HepG2 (cell line): ENCODE measurements around the gene SRSF12. TPM values are rescaled to one million over a fixed set of nuclear protein-coding genes. Genes with fewer than 3 reads are reported as not detected.

Experiments used
- ATAC-seq: fragments of 200-7000 bp; cut with Tn5 transposase; 3 replicates; pipeline ENCODE4 v1.9.1; 2020; ENCODE audit warnings: mild to moderate bottlenecking, moderate library complexity
- BruUV-seq: library from RNA; stranded (reverse); fragments of 400-500 nt; replicated peaks from 2 replicates; lab custom pipeline; 2021; lab: Mats Ljungman, UMichigan
- CTCF ChIA-PET: fragments of 300-600 bp; formaldehyde crosslinking; extraction: SDS; loops from one replicate; lab custom pipeline; 2021; ENCODE audit warnings: low total read pairs, inconsistent platforms, low intra/inter-chr PET ratio; lab: Yijun Ruan, JAX
- POLR2A ChIA-PET: fragments of 350-600 bp; sonication (Branson Sonifier 250); formaldehyde crosslinking; loops from one replicate; lab custom pipeline; 2020; ENCODE audit warnings: antibody characterized with exemption, inconsistent platforms; lab: Yijun Ruan, JAX
- DNase-seq: peaks from one replicate; pipeline ENCODE4 v3.0.0-alpha.2; 2015; ENCODE audit warnings: low spot score
- FAIRE-seq: peaks from 3 replicates; lab custom pipeline; 2011; peaks lifted over from hg19 to GRCh38; lab: Jason Lieb, UNC
- H2AFZ ChIP-seq: one replicate; pipeline ENCODE4 v1.6.1; 2011; ENCODE audit warnings: low read length, inconsistent platforms
- H3K27ac ChIP-seq: fragments of 300-600 bp; 3 replicates; pipeline ENCODE4 v1.8.0; 2011; ENCODE audit warnings: mixed run types, mild to moderate bottlenecking, mixed read lengths, low read length, inconsistent platforms; ENCODE audit not compliant: insufficient read depth; ENCODE audit errors: extremely low read length
- H3K27me3 ChIP-seq, 2 experiments: fragments of 200-600 bp in 1 of 2; 2 replicates in 1 of 2; 3 replicates in 1 of 2; pipeline versions ENCODE4 v1.6.0 to v1.8.0; 2011; ENCODE audit warnings: low read length in 2 of 2, mild to moderate bottlenecking in 2 of 2, moderate library complexity in 2 of 2, inconsistent platforms in 1 of 2; ENCODE audit not compliant: insufficient read depth in 2 of 2, control insufficient read depth in 1 of 2
- H3K36me3 ChIP-seq, 2 experiments: fragments of 200-600 bp in 1 of 2; replicated peaks in 1 of 2; 2 replicates in 1 of 2; 3 replicates in 1 of 2; pipeline versions ENCODE4 v1.5.1 to v1.8.0; 2011; ENCODE audit warnings: low read length in 2 of 2, inconsistent platforms in 1 of 2; ENCODE audit not compliant: insufficient read depth in 2 of 2, control insufficient read depth in 1 of 2
- H3K4me1 ChIP-seq: 2 replicates; pipeline ENCODE4 v1.5.1; 2012; ENCODE audit warnings: low read length, inconsistent platforms; ENCODE audit not compliant: insufficient read depth
- H3K4me2 ChIP-seq: 2 replicates; pipeline ENCODE4 v1.6.0; 2011; ENCODE audit warnings: low read depth, low read length, inconsistent platforms
- H3K4me3 ChIP-seq, 3 experiments: fragments of 200-600 bp in 1 of 3; sonication (generic), shearing (Covaris generic) in 1 of 3; replicated peaks in 1 of 3; 2 replicates each; pipeline ENCODE4 v1.5.1; 2011 to 2016; ENCODE audit warnings: low read length in 3 of 3, inconsistent platforms in 2 of 3, low read depth in 2 of 3, mild to moderate bottlenecking in 2 of 3, control low read depth in 1 of 3, mixed read lengths in 1 of 3; ENCODE audit not compliant: insufficient read depth in 1 of 3
- H3K79me2 ChIP-seq: one replicate; pipeline ENCODE4 v1.6.1; 2011; ENCODE audit warnings: low read length, inconsistent platforms; ENCODE audit not compliant: insufficient read depth
- H3K9ac ChIP-seq: 2 replicates; pipeline ENCODE4 v1.6.0; 2011; ENCODE audit warnings: mild to moderate bottlenecking, low read depth, low read length, inconsistent platforms; ENCODE audit not compliant: insufficient read depth
- H3K9me3 ChIP-seq: 2 replicates; pipeline ENCODE4 v1.5.1; 2012; ENCODE audit warnings: mild to moderate bottlenecking, low read length
- H4K20me1 ChIP-seq: 2 replicates; pipeline ENCODE4 v1.6.0; 2011; ENCODE audit warnings: inconsistent platforms, mild to moderate bottlenecking, low read length, moderate library complexity; ENCODE audit not compliant: insufficient read depth
- FIP1L1 ChIP-seq: fragments of 200-400 bp; formaldehyde crosslinking; IDR thresholded peaks from 2 replicates; pipeline ENCODE4 v1.6.1; 2018; ENCODE audit warnings: low read depth, mild to moderate bottlenecking, low read length, moderate library complexity, borderline replicate concordance; ENCODE audit not compliant: insufficient read depth
- HNRNPLL ChIP-seq: fragments of 200-400 bp; formaldehyde crosslinking; IDR thresholded peaks from 2 replicates; pipeline ENCODE4 v1.6.1; 2017; ENCODE audit warnings: mild to moderate bottlenecking, low read depth, low read length; ENCODE audit not compliant: poor library complexity, severe bottlenecking
- IRX3 ChIP-seq: sonication (generic); formaldehyde crosslinking; IDR thresholded peaks from 2 replicates; pipeline ENCODE4 v1.8.1; 2023; ENCODE audit warnings: mild to moderate bottlenecking, low read depth, missing genetic modification reagents, borderline replicate concordance
- MIER3 ChIP-seq: IDR thresholded peaks from 2 replicates; pipeline ENCODE4 v1.6.1; 2016; ENCODE audit warnings: missing compliant biosample characterization, borderline replicate concordance
- ZFP36 ChIP-seq: fragments of 150-350 bp; IDR thresholded peaks from 2 replicates; pipeline ENCODE4 v1.6.1; 2018; ENCODE audit warnings: borderline replicate concordance, low read length, low read depth; ENCODE audit not compliant: partially characterized antibody
- ZNF678 ChIP-seq: sonication (generic); formaldehyde crosslinking; IDR thresholded peaks from 2 replicates; pipeline ENCODE4 v1.4.0; 2020; ENCODE audit warnings: mild to moderate bottlenecking, missing genetic modification reagents
- WGBS: methylation state at CpG from one replicate; pipeline ENCODE4 v1.1.6; 2017; ENCODE audit warnings: low lambda C conversion rate; 5-methylcytosine and 5-hydroxymethylcytosine counted together
- in situ Hi-C: cut with HindIII; loops from 2 replicates; pipeline ENCODE4 v1.10.0; 2017; ENCODE audit warnings: low pct_unique_long_range_greater_than_20kb; ENCODE audit not compliant: extremely low pct_ligation_motif_present
- intact Hi-C: fragments of 100-400 bp; cut with micrococcal nuclease; formaldehyde crosslinking; loops from one replicate; pipeline ENCODE4 v1.10.0; 2022; ENCODE audit not compliant: unreplicated experiment
- polyA plus RNA-seq, 8 experiments: library from polyadenylated mRNA; depleted of rRNA in 3 of 8; stranded (reverse) in 7 of 8; unstranded in 1 of 8; fragments of >200 nt; fragmentation: Illumina TruSeq in 4 of 8; extraction: Trizol in 4 of 8; gene quantifications; 2 replicates each; pipeline versions ENCODE4 v1.2.1 to v1.2.3, GENCODE V29; 2011 to 2016; ENCODE audit warnings: low read depth in 4 of 8, missing spikeins in 1 of 8, mixed read lengths in 1 of 8; ENCODE audit not compliant: insufficient read depth in 1 of 8
- total RNA-seq, 5 experiments: library from RNA; depleted of rRNA; stranded (reverse); fragments of >200 nt; fragmentation: Illumina TruSeq; extraction: Trizol; gene quantifications; 2 replicates each; pipeline ENCODE4 v1.2.3, GENCODE V29; 2016; ENCODE audit warnings: low read depth in 1 of 5
- TF ChIP-seq, protein P1 (sequence below): fragments of 450-650 bp; IDR thresholded peaks from 2 replicates; pipeline ENCODE4 v1.6.1; 2017
- TF ChIP-seq, protein P2 (sequence below): sonication (generic); formaldehyde crosslinking; IDR thresholded peaks from 2 replicates; pipeline ENCODE4 v1.9.0; 2021; ENCODE audit warnings: mild to moderate bottlenecking, missing genetic modification reagents

The SRSF12 gene
- total and polyA plus RNA-seq, 2 of the 13 experiments (the other 11 are each of a cell fraction or from before 2014, with no cell fraction given) = 1.7 to 1.9 TPM

DNA sequence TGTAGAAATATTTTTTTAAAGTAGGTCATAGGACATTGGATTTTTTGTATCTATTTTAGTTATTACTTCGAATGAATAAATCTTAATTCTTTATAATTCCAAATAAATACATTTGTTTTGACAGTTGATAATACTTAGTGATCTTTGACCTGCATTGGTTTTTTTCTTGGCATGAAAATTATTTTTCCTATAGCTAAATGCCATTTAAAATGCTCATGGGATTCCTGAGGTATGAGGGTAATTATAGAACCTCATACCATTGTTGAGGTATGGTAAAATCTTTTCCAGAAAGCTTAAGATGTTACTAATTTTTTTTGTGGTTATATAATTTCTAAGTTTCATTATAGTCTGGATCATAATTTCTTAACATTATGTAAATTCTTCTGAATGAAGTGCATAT, 36.3 kb upstream of the SRSF12 start:
- no peak overlapping the region for H2AFZ ChIP-seq
- ATAC-seq (no peak), FAIRE-seq (no peak), DNase-seq (no peak)
- no peak overlapping the region for H3K27ac ChIP-seq
- CTCF ChIA-PET = no interaction called here
- no peak overlapping the region for H3K4me2 ChIP-seq
- peaks cover 5% of the 10 kb centered on the region for H3K79me2 ChIP-seq
- H3K4me1 ChIP-seq = peaks cover 12% of the 10 kb centered on the region
- no peaks in the 10 kb centered on the region for H3K27me3 ChIP-seq
- POLR2A ChIA-PET = interaction anchor here (1.9 to 2.0 kb wide), 2 partner anchors 8 to 14 kb away, joined by 4 to 9 read pairs; partner anchors contain the start of gene PM20D2
- no peak overlapping the region for H3K9ac ChIP-seq
- intact Hi-C loops = no loop called here
- BruUV-seq = no TSS peak
- H3K36me3 ChIP-seq = peaks cover 0 to 26% of the 10 kb centered on the region in 2 experiments; a peak in 4 of 5 replicates
- H3K4me3 ChIP-seq = no peak overlapping the region
- in situ Hi-C loops = no loop called here
- no peaks in the 10 kb centered on the region; the same call in 1 of the 2 replicates for H4K20me1 ChIP-seq
- no peaks in the 10 kb centered on the region for H3K9me3 ChIP-seq
- 98% methylated on average over 1 of the region's 1 CpG for WGBS
- TF ChIP-seq, protein P1, sequence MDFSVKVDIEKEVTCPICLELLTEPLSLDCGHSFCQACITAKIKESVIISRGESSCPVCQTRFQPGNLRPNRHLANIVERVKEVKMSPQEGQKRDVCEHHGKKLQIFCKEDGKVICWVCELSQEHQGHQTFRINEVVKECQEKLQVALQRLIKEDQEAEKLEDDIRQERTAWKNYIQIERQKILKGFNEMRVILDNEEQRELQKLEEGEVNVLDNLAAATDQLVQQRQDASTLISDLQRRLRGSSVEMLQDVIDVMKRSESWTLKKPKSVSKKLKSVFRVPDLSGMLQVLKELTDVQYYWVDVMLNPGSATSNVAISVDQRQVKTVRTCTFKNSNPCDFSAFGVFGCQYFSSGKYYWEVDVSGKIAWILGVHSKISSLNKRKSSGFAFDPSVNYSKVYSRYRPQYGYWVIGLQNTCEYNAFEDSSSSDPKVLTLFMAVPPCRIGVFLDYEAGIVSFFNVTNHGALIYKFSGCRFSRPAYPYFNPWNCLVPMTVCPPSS = no peak
- TF ChIP-seq, all 625 proteins: peak for 0

DNA sequence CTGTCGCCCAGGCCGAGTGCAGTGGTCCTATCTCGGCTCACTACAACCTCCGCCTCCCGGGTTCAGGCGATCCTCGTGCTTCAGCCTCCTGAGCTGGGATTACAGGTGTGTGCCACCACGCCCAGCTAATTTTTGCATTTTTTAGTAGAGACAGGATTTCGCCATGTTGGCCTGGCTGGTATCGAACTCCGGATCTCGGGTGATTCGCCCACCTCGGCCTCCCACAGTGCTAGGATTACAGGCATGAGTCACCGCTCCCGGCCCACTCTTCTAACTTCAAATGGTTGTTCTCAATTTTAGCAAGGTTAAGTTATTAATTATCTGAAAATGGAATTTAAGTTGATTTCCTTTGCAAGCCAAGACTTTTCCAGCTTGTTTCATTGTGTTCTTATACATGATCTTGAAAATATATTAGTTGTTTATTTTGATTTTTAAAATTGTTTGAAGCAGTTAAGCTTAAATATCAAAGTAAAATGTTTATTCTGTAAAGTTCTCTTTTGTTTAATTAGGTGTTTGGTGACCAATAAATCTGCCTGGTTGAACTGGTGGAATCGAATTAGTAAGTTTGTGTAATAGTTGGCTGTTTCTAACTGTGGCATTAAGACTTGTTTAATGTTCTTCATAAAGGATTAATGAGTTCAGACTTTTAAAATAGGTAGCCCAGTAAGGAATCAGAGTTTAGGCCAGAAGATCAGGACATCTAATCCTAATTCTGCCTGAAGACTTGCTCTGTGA, 30.3 kb upstream of the SRSF12 start:
- ChIA-PET POLR2A (no interaction called here), CTCF (no interaction called here)
- Histone ChIP-seq H3K4me3 (no peak overlapping the region; a peak in 1 of 6 replicates), H3K9me3 (no peaks in the 10 kb centered on the region), H2AFZ (no peak overlapping the region), H3K4me1 (peaks cover 44% of the 10 kb centered on the region), H3K9ac (no peak overlapping the region), H3K79me2 (peaks cover 28% of the 10 kb centered on the region), H3K27me3 (no peaks in the 10 kb centered on the region; a peak in 2 of 5 replicates), H3K36me3 (peaks cover 0 to 3% of the 10 kb centered on the region in 2 experiments; a peak in 2 of 5 replicates), H3K4me2 (peak overlapping the region; percentile 38), H4K20me1 (no peaks in the 10 kb centered on the region), H3K27ac (no peak overlapping the region)
- intact Hi-C loops (loop anchor here (5.0 kb wide), 1 partner anchor 66 kb away; the partner anchor contains the start of gene PNRC1), in situ Hi-C loops (no loop called here)
- WGBS = 95% methylated on average over 17 of the region's 17 CpGs
- FAIRE-seq = no peak
- ATAC-seq = no peak
- no TSS peak for BruUV-seq
- DNase-seq = no peak
- TF ChIP-seq HNRNPLL (no peak), ZNF678 (CRISPR knock-in tag) (no peak), FIP1L1 (no peak), ZFP36 (no peak), MIER3 (CRISPR knock-in tag) (no peak), IRX3 (CRISPR knock-in tag) (no peak)
- TF ChIP-seq, protein P2, sequence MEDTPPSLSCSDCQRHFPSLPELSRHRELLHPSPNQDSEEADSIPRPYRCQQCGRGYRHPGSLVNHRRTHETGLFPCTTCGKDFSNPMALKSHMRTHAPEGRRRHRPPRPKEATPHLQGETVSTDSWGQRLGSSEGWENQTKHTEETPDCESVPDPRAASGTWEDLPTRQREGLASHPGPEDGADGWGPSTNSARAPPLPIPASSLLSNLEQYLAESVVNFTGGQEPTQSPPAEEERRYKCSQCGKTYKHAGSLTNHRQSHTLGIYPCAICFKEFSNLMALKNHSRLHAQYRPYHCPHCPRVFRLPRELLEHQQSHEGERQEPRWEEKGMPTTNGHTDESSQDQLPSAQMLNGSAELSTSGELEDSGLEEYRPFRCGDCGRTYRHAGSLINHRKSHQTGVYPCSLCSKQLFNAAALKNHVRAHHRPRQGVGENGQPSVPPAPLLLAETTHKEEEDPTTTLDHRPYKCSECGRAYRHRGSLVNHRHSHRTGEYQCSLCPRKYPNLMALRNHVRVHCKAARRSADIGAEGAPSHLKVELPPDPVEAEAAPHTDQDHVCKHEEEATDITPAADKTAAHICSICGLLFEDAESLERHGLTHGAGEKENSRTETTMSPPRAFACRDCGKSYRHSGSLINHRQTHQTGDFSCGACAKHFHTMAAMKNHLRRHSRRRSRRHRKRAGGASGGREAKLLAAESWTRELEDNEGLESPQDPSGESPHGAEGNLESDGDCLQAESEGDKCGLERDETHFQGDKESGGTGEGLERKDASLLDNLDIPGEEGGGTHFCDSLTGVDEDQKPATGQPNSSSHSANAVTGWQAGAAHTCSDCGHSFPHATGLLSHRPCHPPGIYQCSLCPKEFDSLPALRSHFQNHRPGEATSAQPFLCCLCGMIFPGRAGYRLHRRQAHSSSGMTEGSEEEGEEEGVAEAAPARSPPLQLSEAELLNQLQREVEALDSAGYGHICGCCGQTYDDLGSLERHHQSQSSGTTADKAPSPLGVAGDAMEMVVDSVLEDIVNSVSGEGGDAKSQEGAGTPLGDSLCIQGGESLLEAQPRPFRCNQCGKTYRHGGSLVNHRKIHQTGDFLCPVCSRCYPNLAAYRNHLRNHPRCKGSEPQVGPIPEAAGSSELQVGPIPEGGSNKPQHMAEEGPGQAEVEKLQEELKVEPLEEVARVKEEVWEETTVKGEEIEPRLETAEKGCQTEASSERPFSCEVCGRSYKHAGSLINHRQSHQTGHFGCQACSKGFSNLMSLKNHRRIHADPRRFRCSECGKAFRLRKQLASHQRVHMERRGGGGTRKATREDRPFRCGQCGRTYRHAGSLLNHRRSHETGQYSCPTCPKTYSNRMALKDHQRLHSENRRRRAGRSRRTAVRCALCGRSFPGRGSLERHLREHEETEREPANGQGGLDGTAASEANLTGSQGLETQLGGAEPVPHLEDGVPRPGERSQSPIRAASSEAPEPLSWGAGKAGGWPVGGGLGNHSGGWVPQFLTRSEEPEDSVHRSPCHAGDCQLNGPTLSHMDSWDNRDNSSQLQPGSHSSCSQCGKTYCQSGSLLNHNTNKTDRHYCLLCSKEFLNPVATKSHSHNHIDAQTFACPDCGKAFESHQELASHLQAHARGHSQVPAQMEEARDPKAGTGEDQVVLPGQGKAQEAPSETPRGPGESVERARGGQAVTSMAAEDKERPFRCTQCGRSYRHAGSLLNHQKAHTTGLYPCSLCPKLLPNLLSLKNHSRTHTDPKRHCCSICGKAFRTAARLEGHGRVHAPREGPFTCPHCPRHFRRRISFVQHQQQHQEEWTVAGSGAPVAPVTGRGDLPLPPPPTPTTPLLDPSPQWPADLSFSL (CRISPR knock-in tag) = no peak
